Upper lobe of right lung (tissue), 1 donor: ENCODE results near the gene LARGE1. TPM values are rescaled to one million over a fixed set of nuclear protein-coding genes. Genes with fewer than 3 reads are reported as not detected.

ENCODE experiments used
- ATAC-seq: fragments of 200-7000 bp; cut with Tn5 transposase; one replicate; pipeline ENCODE4 v1.9.1; 2020; ENCODE audit warnings: mild to moderate bottlenecking, moderate library complexity
- DNase-seq: peaks from one replicate; pipeline ENCODE4 v3.0.0-alpha.2; 2020
- H3K27ac ChIP-seq: fragments of 200-600 bp; one replicate; pipeline ENCODE4 v1.8.0; 2022
- H3K27me3 ChIP-seq: fragments of 200-600 bp; one replicate; pipeline ENCODE4 v1.8.0; 2022; ENCODE audit warnings: mild to moderate bottlenecking
- H3K36me3 ChIP-seq: fragments of 200-600 bp; one replicate; pipeline ENCODE4 v1.8.0; 2022
- H3K4me1 ChIP-seq: fragments of 200-600 bp; one replicate; pipeline ENCODE4 v1.8.0; 2022
- H3K4me3 ChIP-seq: fragments of 200-600 bp; one replicate; pipeline ENCODE4 v1.8.0; 2022; ENCODE audit warnings: mild to moderate bottlenecking
- H3K9me3 ChIP-seq: fragments of 200-600 bp; one replicate; pipeline ENCODE4 v1.8.0; 2022
- intact Hi-C: fragments of 100-400 bp; cut with DNase I; formaldehyde crosslinking; loops from one replicate; pipeline ENCODE4 v1.11.0; 2022
- total RNA-seq: library from RNA; stranded (reverse); fragmentation: NEBNext Ultra II Directional; extraction: Animal tissue kit (Norgen Biotek cat#: 25700); gene quantifications from one replicate; pipeline ENCODE4 v1.2.1, GENCODE V29; 2021
- TF ChIP-seq, protein P1 (sequence below): fragments of 200-600 bp; IDR thresholded peaks from one replicate; pipeline ENCODE4 v1.8.0; 2022; ENCODE audit warnings: antibody characterized with exemption
- donor health status: DM: no; HTN: yes; CAD: no; lungs with severe emphysema.

The LARGE1 gene
- total RNA-seq, 1 donor from 2014 or later = 33.5 TPM

DNA sequence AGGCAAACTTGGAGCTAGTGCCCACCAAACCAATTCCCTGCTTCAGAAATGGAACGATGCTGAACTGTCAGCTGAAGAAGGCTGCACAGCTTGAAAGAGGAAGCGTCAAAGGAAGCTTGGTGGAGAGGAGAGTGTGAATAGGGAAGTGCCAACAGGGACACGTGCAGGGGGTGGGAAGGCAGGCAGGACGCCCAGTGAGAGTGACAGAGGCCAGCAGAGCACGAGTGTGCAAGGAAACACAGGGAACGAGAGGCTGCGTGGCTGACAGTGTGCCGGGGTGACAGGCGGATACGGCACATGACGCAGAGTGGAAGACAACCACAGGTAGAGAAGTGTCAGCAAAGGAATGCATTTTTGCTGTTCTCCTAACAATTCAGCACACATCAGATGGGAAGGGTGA lies 196.4 kb downstream of the LARGE1 start:
- H3K4me3 ChIP-seq = no peak overlapping the region
- H3K9me3 ChIP-seq = no peaks in the 10 kb centered on the region
- DNase-seq = no peak
- intact Hi-C loops = no loop called here
- TF ChIP-seq, protein P1, sequence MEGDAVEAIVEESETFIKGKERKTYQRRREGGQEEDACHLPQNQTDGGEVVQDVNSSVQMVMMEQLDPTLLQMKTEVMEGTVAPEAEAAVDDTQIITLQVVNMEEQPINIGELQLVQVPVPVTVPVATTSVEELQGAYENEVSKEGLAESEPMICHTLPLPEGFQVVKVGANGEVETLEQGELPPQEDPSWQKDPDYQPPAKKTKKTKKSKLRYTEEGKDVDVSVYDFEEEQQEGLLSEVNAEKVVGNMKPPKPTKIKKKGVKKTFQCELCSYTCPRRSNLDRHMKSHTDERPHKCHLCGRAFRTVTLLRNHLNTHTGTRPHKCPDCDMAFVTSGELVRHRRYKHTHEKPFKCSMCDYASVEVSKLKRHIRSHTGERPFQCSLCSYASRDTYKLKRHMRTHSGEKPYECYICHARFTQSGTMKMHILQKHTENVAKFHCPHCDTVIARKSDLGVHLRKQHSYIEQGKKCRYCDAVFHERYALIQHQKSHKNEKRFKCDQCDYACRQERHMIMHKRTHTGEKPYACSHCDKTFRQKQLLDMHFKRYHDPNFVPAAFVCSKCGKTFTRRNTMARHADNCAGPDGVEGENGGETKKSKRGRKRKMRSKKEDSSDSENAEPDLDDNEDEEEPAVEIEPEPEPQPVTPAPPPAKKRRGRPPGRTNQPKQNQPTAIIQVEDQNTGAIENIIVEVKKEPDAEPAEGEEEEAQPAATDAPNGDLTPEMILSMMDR = no peak
- no peaks in the 10 kb centered on the region for H3K27me3 ChIP-seq
- H3K4me1 ChIP-seq = peaks cover 4% of the 10 kb centered on the region
- ATAC-seq = no peak
- H3K36me3 ChIP-seq = no peaks in the 10 kb centered on the region
- H3K27ac ChIP-seq = no peak overlapping the region

DNA sequence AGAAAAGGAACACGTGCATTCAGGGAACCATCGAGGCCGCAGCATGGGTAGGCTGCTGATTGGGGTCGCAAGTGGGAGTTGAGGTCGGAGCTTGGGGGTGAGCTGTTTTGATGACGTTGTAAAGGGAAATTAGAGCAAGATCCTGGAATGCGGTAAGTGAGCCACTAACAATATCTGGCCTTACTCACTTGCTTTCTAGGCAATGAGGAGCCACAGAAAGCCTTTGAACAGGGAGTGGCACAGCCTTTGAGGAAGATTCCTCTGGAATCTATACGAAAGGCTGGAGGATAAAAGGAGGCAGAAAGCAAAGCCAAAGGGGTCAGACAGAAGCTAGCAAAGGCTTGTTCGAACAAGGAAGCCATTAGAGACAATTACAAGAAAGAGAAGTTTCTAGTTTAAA lies 197.5 kb downstream of the LARGE1 start:
- H3K4me3 ChIP-seq = no peak overlapping the region
- no peak for DNase-seq
- H3K9me3 ChIP-seq = no peaks in the 10 kb centered on the region
- peaks cover 4% of the 10 kb centered on the region for H3K4me1 ChIP-seq
- H3K27me3 ChIP-seq = no peaks in the 10 kb centered on the region
- ATAC-seq = no peak
- no peaks in the 10 kb centered on the region for H3K36me3 ChIP-seq
- TF ChIP-seq, protein P1 = no peak
- intact Hi-C loops = no loop called here
- no peak overlapping the region for H3K27ac ChIP-seq

DNA sequence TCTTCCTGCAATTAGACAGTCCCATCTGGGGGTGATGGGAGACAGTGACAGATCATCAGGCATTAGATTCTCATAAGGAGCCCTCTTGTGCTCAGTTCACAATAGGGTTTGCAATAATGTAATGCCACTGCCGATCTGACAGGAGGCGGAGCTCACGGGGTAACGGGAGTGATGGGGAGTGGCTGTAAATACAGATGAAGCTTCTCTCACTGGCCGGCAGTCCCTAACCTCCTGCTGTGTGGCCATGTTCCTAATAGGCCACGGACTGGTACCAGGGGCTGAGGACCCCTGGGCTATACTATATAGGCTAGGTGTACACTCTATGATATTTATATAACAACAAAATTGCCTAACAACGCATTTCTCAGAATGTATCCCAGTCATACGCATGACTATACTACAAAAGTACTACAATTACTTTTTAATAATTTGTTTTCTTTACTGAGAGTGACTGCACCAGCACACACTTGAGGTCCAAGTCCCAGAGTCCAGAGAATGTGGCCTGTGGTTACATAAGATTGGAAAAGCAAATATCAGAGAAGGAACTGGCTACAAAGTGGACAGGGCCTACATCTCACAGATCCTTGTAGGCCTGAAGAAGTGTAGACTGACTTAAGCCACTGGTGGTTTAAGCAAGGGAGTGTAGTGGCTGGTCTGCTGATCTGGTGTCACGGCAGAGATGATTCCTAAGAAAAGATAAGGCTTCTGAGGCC lies 200.0 kb downstream of the LARGE1 start:
- no peaks in the 10 kb centered on the region for H3K4me1 ChIP-seq
- TF ChIP-seq, protein P1 = no peak
- H3K27ac ChIP-seq = no peak overlapping the region
- H3K4me3 ChIP-seq = no peak overlapping the region
- H3K36me3 ChIP-seq = no peaks in the 10 kb centered on the region
- ATAC-seq (peak; percentile 74), DNase-seq (no peak)
- H3K9me3 ChIP-seq = no peaks in the 10 kb centered on the region
- intact Hi-C loops = no loop called here
- H3K27me3 ChIP-seq = no peaks in the 10 kb centered on the region

- Histone ChIP-seq H3K9me3 (no peaks in the 10 kb centered on the region), H3K4me1 (no peaks in the 10 kb centered on the region), H3K27me3 (no peaks in the 10 kb centered on the region), H3K36me3 (no peaks in the 10 kb centered on the region), H3K4me3 (no peak overlapping the region), H3K27ac (no peak overlapping the region)
- TF ChIP-seq, protein P1 = no peak
- no peak for ATAC-seq
- intact Hi-C loops = no loop called here
- no peak for DNase-seq
These were observed 202.4 kb downstream of the LARGE1 start for GRCh38 chr22:33717694-33718396.

- DNase-seq (no peak), ATAC-seq (no peak)
- Histone ChIP-seq H3K4me3 (no peak overlapping the region), H3K4me1 (no peaks in the 10 kb centered on the region), H3K9me3 (no peaks in the 10 kb centered on the region), H3K36me3 (no peaks in the 10 kb centered on the region), H3K27me3 (no peaks in the 10 kb centered on the region), H3K27ac (no peak overlapping the region)
- intact Hi-C loops = no loop called here
- TF ChIP-seq, protein P1 = no peak
These were observed 204.9 kb downstream of the LARGE1 start for GRCh38 chr22:33715237-33715985.
